PC-9 (cell line): ENCODE data around the gene TCAP. TPM values are rescaled to one million over a fixed set of nuclear protein-coding genes. Genes with fewer than 3 reads are reported as not detected.
"Not testable (repeated sequence)": the region's sequence is repeated elsewhere in the genome, so short reads cannot be mapped to it uniquely, and the experiment has no call there.

Experiments
- BruUV-seq: library from RNA; stranded (reverse); fragments of 400-500 nt; replicated peaks from 2 replicates; lab custom pipeline; 2021; lab: Mats Ljungman, UMichigan
- CTCF ChIA-PET: fragments of 300-600 bp; sonication (Branson Sonifier 250); formaldehyde crosslinking; loops from one replicate; lab custom pipeline; 2022; ENCODE audit warnings: antibody characterized with exemption; lab: Charles Lee
- POLR2A ChIA-PET: fragments of 300-600 bp; sonication (Branson Sonifier 250); formaldehyde crosslinking; loops from one replicate; lab custom pipeline; 2022; ENCODE audit warnings: antibody characterized with exemption; ENCODE audit not compliant: unreplicated experiment; lab: Charles Lee
- DNase-seq, 2 experiments: peaks; one replicate each; pipeline versions ENCODE4 v3.0.0 to v3.0.0-alpha.2; 2015 to 2022; ENCODE audit warnings: mixed read lengths in 1 of 2
- H2AFZ ChIP-seq: fragments of 200-600 bp; sonication (generic); 2 replicates; pipeline ENCODE4 v1.8.1; 2017; ENCODE audit warnings: antibody characterized with exemption
- H3F3A ChIP-seq: fragments of 200-600 bp; sonication (generic); 2 replicates; pipeline ENCODE4 v1.8.1; 2017; ENCODE audit warnings: antibody characterized with exemption, mild to moderate bottlenecking, low read depth; ENCODE audit not compliant: insufficient read depth
- H3K27ac ChIP-seq: fragments of 200-600 bp; sonication (generic); 2 replicates; pipeline ENCODE4 v1.6.1; 2016; ENCODE audit warnings: mixed run types
- H3K27me3 ChIP-seq: fragments of 200-600 bp; sonication (generic); 2 replicates; pipeline ENCODE4 v1.6.1; 2016; ENCODE audit warnings: low read depth, mixed run types; ENCODE audit not compliant: insufficient read depth
- H3K36me3 ChIP-seq: fragments of 200-600 bp; sonication (generic); 2 replicates; pipeline ENCODE4 v1.6.1; 2016; ENCODE audit warnings: low read depth, mixed run types
- H3K4me1 ChIP-seq: fragments of 200-600 bp; sonication (generic); replicated peaks from 2 replicates; pipeline ENCODE4 v1.6.1; 2016; ENCODE audit warnings: mixed run types; ENCODE audit not compliant: insufficient read depth
- H3K4me2 ChIP-seq: fragments of 200-600 bp; sonication (generic); 2 replicates; pipeline ENCODE4 v1.6.1; 2017; ENCODE audit warnings: mixed run types
- H3K4me3 ChIP-seq: fragments of 200-600 bp; sonication (generic); 2 replicates; pipeline ENCODE4 v1.6.1; 2016; ENCODE audit warnings: mixed run types
- H3K79me2 ChIP-seq: fragments of 200-600 bp; sonication (generic); 2 replicates; pipeline ENCODE4 v1.6.1; 2017; ENCODE audit warnings: low read depth, mixed run types
- H3K9me2 ChIP-seq: fragments of 200-600 bp; sonication (generic); 2 replicates; pipeline ENCODE4 v1.8.1; 2017; ENCODE audit warnings: mild to moderate bottlenecking; ENCODE audit not compliant: insufficient read depth
- H3K9me3 ChIP-seq: fragments of 200-600 bp; sonication (generic); 2 replicates; pipeline ENCODE4 v1.8.1; 2016; ENCODE audit warnings: low read depth; ENCODE audit not compliant: insufficient read depth
- H4K20me1 ChIP-seq: fragments of 200-600 bp; sonication (generic); 2 replicates; pipeline ENCODE4 v1.8.1; 2017; ENCODE audit not compliant: insufficient read depth
- EZH2 ChIP-seq: fragments of 200-600 bp; sonication (generic); IDR thresholded peaks from 2 replicates; pipeline ENCODE4 v1.8.0; 2017; ENCODE audit warnings: antibody characterized with exemption, low read depth
- intact Hi-C: fragments of 100-400 bp; cut with micrococcal nuclease; formaldehyde crosslinking; loops from one replicate; pipeline ENCODE4 v1.10.0; 2022; ENCODE audit not compliant: unreplicated experiment
- total RNA-seq: library from RNA; stranded (reverse); gene quantifications from 2 replicates; pipeline ENCODE4 v1.2.3, GENCODE V29; 2021
- TF ChIP-seq, protein P1 (sequence below): fragments of 200-600 bp; sonication (generic); conservative IDR thresholded peaks from 2 replicates; pipeline ENCODE4 v1.6.1; 2017; ENCODE audit warnings: mixed run types, antibody characterized with exemption, mild to moderate bottlenecking, moderate library complexity

The TCAP gene
- total RNA-seq, 1 experiment from 2014 or later, result 1.6 TPM

DNA sequence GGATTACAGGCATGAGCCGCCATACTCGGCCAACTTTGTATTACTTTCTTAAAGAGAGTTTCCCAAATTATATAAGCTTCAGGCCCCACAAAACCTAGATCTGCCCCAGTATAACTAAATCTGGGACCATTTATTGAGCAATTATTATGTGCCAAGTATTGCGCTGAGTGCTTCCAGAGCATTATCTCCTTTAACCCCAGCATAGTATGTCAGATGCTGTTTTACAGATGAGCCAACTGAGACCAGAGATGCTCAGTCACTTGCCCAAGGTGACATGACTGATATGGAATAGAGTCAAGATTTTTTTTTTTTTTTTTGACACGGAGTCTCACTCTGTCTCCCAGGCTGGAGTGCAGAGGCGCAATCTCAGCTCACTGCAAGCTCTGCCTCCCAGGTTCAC is 32.8 kb downstream of the TCAP start:
- Histone ChIP-seq H3K4me1 (peaks cover 27% of the 10 kb centered on the region), H3K4me3 (no peak overlapping the region), H3K4me2 (no peak overlapping the region), H3K27ac (no peak overlapping the region), H3K9me3 (no peaks in the 10 kb centered on the region), H4K20me1 (peaks cover 6% of the 10 kb centered on the region; the same call in 1 of the 2 replicates), H3F3A (peaks cover 22% of the 10 kb centered on the region), H3K27me3 (no peaks in the 10 kb centered on the region), H3K9me2 (no peaks in the 10 kb centered on the region), H2AFZ (no peak overlapping the region), H3K79me2 (peaks cover 36% of the 10 kb centered on the region), H3K36me3 (no peaks in the 10 kb centered on the region)
- intact Hi-C loops, result no loop called here
- ChIA-PET CTCF (no interaction called here), POLR2A (no interaction called here)
- TF ChIP-seq EZH2, result no peak
- TF ChIP-seq, protein P1, sequence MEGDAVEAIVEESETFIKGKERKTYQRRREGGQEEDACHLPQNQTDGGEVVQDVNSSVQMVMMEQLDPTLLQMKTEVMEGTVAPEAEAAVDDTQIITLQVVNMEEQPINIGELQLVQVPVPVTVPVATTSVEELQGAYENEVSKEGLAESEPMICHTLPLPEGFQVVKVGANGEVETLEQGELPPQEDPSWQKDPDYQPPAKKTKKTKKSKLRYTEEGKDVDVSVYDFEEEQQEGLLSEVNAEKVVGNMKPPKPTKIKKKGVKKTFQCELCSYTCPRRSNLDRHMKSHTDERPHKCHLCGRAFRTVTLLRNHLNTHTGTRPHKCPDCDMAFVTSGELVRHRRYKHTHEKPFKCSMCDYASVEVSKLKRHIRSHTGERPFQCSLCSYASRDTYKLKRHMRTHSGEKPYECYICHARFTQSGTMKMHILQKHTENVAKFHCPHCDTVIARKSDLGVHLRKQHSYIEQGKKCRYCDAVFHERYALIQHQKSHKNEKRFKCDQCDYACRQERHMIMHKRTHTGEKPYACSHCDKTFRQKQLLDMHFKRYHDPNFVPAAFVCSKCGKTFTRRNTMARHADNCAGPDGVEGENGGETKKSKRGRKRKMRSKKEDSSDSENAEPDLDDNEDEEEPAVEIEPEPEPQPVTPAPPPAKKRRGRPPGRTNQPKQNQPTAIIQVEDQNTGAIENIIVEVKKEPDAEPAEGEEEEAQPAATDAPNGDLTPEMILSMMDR, result no peak
- DNase-seq, result no peak
- BruUV-seq, result no TSS peak

DNA sequence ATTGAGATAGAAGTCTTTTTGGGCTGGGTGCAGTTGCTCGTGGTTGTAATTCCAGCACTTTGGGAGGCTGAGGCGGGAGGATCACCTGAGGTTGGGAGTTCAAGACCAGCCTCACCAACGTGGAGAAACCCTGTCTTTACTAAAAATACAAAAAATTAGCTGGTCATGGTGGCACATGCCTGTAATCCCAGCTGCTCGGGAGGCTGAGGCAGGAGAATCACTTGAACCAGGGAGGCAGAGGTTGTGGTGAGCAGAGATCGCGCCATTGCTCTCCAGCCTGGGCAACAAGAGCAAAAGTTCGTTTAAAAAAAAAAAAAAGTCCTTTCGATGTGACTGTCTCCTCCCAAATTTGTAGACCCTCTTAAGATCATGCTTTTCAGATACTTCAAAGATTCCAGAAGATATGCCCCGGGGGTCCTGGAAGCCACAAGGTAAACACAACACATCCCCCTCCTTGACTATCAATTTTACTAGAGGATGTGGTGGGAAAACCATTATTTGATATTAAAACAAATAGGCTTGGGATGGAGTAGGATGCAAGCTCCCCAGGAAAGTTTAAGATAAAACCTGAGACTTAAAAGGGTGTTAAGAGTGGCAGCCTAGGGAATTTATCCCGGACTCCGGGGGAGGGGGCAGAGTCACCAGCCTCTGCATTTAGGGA is 34.1 kb downstream of the TCAP start:
- H3K36me3 ChIP-seq, H3K9me2 ChIP-seq, DNase-seq, intact Hi-C loops, H4K20me1 ChIP-seq, H3K9me3 ChIP-seq, H3K27me3 ChIP-seq: not testable (repeated sequence)
- peaks cover 35% of the 10 kb centered on the region for H3F3A ChIP-seq
- H3K4me1 ChIP-seq, result peaks cover 40% of the 10 kb centered on the region
- POLR2A ChIA-PET, result interaction anchor here (0.5 to 1.0 kb wide), 7 partner anchors 8 to 1989 kb away, joined by 3 to 7 read pairs (median 4); partner anchors contain the start of genes MIEN1 and PGAP3
- CTCF ChIA-PET, result interaction anchor here (0.6 kb wide), 3 partner anchors 33 to 66 kb away, joined by 3 to 9 read pairs (median 4); no protein-coding TSS in a partner anchor
- peak overlapping the region; percentile 80; the same call in 1 of the 2 replicates for H2AFZ ChIP-seq
- peaks cover 47% of the 10 kb centered on the region for H3K79me2 ChIP-seq
- TSS peak; percentile 69 for BruUV-seq
- peak overlapping the region; percentile 20 for H3K27ac ChIP-seq
- H3K4me3 ChIP-seq, result peak overlapping the region; percentile 71
- H3K4me2 ChIP-seq, result peak overlapping the region; percentile 73

DNA sequence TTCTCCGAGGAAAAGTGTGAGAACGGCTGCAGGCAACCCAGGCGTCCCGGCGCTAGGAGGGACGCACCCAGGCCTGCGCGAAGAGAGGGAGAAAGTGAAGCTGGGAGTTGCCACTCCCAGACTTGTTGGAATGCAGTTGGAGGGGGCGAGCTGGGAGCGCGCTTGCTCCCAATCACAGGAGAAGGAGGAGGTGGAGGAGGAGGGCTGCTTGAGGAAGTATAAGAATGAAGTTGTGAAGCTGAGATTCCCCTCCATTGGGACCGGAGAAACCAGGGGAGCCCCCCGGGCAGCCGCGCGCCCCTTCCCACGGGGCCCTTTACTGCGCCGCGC is 34.6 kb downstream of the TCAP start, which contains the start of gene ERBB2:
Gene ERBB2 (plus strand): TSS at position 247 of the 330 bp plus-strand sequence. CDS start 175 bp downstream, outside the sequence.
- Histone ChIP-seq H3K9me3 (no peaks in the 10 kb centered on the region), H3K4me1 (peaks cover 45% of the 10 kb centered on the region), H2AFZ (peak within 1 kb of the TSS; percentile 80), H3K4me3 (peak within 1 kb of the TSS; percentile 71), H3K79me2 (peaks cover 52% of the 10 kb centered on the region), H3K9me2 (no peaks in the 10 kb centered on the region), H4K20me1 (peaks cover 6% of the 10 kb centered on the region; the same call in 1 of the 2 replicates), H3K27me3 (no peaks in the 10 kb centered on the region), H3K4me2 (peak within 1 kb of the TSS; percentile 73), H3F3A (peaks cover 39% of the 10 kb centered on the region), H3K36me3 (no peaks in the 10 kb centered on the region), H3K27ac (peak within 1 kb of the TSS; percentile 20)
- intact Hi-C loops, result no loop called here
- TF ChIP-seq, protein P1, result no peak
- TF ChIP-seq EZH2, result no peak
- DNase-seq, result peak; percentile 66 to 71
- ChIA-PET CTCF (interaction anchor here (0.6 to 1.2 kb wide), 4 partner anchors 46 to 78 kb away, joined by 3 to 9 read pairs (median 4); no protein-coding TSS in a partner anchor), POLR2A (interaction anchor here (0.5 to 1.0 kb wide), 6 partner anchors 8 to 1989 kb away, joined by 3 to 7 read pairs (median 4); partner anchors contain the start of genes MIEN1 and PGAP3)
- no TSS peak for BruUV-seq
